Hepatic stellate cell (primary cell): ENCODE results near the gene C12orf60.
"Not testable (repeated sequence)": the region's sequence is repeated elsewhere in the genome, so short reads cannot be mapped to it uniquely, and the experiment has no call there.

ENCODE experiments used
- DNase-seq: peaks from one replicate; pipeline ENCODE4 v3.0.0; 2011; ENCODE audit warnings: low spot score

The C12orf60 gene, protein sequence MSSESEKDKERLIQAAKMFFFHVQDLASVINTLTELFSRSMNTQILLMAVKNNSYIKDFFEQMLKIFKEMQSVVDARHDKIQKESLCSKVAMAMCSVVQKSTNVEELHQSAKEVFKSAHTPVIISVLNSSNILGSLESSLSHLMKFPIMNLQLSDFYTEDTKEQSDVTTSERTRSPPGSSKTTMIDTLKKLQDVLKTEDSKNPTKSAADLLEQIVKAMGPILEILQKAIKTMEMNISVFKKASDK

DNA sequence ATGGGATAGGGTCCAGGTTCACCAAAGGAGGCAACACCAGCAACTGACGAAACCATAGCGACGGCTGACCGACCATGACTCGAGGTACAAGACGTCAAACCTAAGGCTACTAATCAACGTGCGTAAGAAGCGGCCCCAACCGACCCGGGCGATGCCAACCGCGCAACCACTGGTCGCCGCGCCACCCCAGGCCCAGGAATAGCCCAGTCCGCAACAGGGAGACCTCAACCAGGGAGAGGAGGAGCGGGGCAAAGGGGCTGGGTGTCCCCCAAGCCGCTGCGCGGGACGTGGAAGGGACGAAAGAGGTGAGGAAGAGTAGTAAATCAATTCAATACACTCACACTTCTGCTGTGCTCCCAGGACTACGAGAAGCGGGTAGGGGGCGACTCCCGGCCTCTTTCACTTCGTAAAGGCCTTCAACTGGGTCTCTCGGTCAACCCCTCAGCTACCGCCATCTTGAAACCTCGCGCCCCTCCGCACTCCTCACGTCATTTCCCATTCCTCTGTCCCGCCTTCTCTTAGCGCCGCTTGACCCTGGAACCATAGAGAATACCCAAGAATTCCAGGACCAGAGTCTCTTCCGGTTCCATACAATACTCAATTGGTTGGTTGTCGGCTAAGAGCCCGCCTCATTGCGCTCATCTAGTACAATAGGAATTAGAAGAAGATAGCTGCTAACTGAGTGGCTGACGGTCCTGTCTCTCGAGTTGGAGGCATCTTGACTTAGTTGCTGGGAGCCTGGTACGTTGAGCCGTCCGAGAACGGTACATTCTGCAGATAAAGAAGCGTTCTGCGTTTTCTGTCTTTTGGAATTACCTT lies at the start of gene C12orf60, which contains the start of gene WBP11:
TSS of gene C12orf60 (plus strand) at position 660 of the 819 bp plus-strand sequence. CDS start 19,266 bp downstream, outside the sequence.
TSS of gene WBP11 (minus strand) at position 468 of the 819 bp plus-strand sequence. CDS start 2,095 bp downstream, outside the sequence.
- peak; percentile 92 for DNase-seq

DNA sequence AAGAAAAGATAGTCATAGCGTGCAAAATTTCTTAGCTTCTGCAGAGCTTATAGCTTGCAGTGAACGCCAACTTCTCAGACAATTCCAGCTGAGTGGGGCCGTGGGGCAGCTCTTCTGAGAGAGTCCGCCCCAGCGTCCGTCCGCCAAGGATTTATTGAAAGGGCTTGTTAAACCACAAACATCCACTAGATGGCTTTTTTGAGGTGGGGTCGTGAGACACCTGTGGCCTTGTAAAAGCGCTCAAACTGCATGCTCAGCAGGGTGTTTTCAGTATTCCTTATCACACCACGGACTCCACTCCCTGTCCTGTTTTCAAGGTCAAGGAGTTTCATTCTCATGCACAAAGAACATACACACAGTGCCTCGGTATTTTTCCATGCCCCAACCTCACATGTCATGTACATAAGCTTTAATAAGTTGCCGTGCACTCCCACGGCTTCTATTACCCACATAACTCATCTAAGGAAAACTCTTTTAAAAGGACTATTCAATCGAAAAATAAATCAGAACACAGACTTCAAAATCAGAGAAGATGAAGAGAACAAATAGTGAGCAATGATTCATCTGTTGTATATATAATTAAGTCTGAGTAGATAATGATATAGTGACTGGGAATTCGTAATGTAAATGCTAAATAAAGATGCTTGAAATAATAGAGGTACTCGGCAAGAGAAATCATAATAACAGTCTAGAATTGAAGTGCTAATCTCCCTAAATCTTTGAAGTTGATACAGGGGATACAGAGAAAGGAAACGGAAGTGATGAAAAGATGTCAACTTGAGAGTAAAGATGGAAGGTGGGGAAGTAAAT lies 46.9 kb upstream of the C12orf60 start:
- DNase-seq, result no peak

DNA sequence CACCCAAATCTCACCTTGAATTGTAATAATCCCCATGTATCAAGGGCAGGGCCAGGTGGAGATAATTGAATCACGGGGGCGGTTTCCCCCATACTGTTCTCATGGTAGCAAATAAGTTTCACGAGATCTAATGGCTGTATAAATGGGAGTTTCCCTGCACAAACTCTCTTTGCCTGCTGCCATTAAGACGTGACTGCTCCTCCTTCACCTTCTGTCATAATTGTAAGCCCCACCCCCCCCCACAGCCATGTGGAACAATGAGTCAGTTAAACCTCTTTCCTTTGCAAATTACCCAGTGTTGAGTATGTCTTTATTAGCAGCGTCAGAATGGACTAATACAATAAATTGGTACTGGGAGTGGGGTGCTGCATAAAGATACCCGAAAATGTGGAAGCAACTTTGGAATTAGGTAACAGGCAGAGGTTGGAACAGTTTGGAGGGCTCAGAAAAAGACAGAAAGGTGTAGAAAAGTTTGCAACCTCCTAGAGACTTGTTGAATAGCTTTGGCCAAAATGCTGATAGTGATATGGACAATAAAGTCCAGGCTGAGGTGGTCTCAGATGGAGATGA lies 43.7 kb upstream of the C12orf60 start:
- not testable (repeated sequence) for DNase-seq

DNA sequence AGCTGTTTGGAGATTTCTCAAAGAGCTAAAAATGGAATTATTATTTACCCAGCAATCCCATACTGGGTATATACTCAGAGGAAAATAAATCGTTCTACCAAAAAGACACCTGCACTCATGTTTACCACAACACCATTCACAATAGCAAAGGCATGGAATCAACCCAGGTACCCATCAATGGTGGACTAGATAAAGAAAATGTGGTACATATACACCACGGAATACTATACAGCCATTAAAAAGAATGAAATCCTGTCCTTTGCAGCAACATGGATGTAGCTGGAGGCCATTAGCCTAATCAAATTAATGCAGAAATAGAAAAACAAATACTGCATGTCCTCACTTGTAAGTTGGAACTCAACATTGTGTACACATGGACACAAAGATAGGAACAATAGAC lies 38.1 kb upstream of the C12orf60 start:
- no peak for DNase-seq

DNA sequence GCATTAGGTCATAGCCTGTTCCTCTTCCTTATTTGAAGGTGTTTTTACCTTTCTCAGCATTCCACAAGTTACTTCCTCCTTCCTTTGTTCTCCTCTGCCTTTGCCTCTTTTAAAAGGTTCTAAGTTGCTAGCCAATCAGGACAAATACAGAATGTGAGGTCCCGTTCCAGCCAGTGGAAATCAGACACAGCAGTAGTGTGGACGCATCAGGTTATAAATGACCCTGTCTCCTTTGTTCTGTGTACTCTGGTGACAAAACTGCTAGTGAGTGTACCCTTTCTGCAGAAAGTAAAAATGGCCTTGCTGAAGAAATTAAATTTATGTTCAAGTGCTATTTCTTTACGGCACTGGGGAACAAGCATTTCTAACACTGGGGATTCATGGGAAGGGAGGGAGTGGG lies 37.5 kb upstream of the C12orf60 start:
- not testable (repeated sequence) for DNase-seq

DNA sequence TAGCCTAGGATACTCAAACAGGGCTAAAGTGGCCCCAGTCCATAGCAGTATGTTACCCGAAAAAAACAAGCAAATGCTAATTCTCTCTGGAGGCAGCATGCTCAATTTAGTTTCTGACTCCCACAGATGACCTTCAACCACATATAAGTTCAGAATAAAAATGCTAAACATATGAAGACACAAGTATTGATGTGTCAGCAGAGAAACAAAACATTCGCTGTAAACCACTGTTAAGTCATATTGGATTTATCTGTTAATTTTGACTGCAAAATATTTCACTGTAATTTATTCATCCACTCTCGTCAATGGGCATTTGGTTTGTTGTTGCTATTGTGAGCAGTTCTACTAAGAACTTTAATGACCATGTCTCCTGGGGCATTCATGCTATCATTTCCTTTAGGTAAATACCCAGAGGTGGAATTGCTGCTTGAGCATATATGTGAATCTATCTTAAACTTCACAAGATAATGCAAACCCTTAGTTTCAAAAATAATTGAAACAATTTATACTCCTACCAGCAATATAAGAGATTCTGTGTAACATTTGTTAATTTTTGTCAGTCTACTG lies 36.7 kb upstream of the C12orf60 start:
- no peak for DNase-seq

DNA sequence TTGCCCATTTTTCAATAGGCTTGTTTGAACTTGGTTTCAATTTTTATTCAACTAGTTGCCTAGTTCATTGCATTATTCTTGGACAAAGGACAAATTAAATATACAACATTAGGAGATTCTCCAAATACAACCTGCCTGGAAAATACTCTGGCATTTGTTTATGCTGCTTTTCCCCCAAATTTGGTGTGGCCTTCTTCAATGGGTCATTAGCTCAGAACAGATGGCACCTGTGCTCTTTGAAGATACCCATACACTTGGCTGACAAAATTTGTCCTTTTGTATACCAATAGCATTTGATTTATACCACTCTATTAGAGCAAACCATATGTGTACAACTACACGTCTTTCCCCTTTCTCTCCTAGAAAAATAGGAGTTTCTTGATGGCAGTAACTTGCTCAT lies 35.9 kb upstream of the C12orf60 start:
- DNase-seq, result no peak

DNA sequence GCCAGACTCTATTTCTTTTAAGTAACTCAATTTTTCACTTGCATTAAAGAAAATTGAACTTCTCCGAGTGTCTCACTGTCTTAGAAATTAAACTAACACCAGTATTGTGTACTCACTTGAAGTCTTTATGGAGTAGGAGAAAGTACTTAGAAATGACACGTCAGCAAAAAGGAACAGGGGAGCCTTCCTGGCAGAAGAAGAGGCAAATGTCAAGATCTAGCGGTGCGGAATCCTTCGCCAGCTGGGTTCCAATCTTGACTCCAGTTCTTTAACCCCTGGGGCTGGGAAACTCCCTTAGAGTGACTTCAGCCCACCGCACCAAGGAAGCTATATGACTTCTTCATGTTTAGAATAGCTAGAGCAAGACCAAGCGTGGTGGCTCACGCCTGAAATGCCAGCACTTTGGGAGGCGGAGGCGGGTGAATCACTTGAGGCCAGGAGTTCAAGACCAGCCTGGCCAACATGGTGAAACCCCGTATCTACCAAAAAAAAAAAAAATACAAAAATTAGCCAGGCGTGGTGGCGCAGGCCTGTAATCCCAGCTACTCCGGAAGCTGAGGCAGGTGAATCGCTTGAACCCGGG lies 34.6 kb upstream of the C12orf60 start:
- DNase-seq, result no peak

DNA sequence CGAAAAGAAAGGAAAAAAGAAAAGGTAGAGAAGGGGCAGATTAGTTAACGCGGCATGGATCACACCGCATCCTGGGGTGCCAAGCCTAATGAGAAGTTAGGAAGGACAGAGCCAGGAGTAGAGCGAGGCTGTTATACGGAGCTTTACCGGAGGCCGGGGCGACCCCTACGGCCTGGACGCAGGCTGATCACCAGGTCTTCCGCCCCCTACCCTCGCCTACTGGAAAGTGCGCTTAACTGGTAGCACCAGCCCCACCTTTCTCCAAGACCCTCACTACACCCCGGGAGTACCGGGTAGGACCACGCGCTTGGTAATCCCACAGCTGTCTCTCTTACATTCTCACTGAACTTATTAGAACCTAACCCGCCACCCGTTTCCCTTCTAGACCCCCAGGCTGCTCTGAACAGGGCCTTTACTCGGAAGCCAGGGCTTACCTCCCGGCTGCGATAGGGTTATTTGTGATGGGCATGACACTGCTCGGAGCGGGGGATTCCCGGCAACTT lies 34.0 kb upstream of the C12orf60 start:
- DNase-seq, result no peak

DNA sequence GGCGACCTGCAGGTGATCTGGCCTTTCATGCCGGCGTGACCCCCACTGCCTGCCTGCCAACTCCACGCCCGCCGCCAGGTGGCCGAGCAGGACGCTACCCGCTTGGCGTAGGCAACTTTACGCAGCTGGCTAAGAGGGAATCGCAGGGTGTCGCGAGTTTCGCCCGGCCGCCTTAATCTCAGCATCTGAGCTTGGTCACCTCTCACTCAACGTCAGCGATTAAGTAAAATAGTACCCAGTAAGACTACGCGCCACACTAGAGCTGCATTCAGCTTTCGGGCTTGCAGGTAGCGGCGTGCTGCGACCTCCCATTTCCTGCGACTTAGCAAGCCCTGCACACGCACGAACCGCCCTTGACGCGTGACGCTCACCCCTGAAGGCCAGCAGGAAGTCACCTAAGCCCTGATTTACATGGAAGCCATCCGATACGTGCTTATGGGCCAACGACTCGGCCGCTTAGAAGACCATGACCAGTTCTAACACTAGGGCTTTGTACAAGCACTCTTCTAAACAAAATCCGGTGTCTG lies 33.4 kb upstream of the C12orf60 start:
- peak; percentile 61 for DNase-seq

DNA sequence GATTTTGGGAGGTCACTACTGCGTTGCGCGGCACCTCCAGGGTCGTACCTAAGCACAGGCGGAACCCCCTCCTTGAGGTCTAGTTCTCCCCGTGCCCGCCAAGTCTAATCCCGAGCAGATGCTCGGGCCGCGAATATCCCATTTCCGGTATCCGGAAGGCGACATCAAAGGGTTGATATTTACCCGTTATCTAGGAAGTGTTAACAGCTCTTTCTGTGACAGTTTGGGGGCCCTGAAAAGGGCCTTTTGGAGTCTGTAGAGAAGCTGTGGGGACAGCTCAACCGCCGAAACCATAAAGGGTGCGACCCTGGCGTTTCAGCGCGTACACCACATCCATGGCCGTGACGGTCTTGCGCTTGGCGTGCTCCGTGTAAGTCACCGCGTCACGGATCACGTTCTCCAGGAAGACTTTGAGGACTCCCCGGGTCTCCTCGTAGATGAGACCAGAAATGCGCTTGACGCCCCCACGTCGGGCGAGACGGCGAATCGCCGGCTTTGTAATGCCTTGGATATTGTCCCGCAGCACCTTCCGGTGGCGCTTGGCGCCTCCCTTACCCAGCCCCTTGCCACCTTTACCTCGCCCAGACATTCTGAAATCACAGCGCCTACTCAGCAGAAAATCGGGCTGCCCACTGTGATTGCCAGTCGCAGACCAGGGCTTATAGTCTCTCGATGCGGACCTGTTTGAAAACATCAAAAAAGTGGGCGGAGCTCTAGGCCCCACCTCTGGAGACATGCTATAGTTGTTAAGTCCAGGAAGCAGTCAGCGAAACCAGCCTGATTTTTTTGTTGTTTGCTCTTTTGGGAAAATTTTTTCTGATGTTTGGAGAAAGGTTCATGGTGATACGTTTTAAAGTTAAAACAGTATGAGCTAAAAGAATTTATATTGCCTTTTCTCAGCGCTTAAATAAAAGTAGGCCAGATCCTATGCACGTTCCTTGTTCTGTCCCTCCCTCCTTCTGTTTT lies 32.7 kb upstream of the C12orf60 start:
- peak; percentile 84 for DNase-seq

DNA sequence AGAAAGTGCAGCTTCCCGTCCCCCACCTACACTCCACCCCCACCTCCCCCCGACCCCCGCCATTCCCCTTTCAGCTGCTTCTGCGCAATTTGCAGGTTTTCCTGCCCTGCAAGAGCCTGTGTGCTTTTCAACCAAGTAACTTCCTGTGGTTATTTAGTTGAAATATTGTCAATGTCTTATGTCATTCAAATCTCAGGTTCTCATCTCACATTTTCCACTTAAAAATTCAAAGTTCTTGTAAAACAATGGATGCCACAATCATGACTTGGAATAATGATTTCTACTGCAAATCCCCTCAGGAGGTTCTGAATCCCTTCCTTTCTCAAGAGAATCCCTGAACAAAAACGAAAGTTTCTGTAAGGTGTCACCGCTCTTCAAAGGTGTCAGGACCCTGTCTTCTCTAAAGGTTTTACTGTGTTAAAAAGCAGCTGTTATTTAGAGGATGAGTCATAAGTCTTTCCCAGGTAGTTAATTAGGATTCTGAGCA lies 31.8 kb upstream of the C12orf60 start:
- no peak for DNase-seq

DNA sequence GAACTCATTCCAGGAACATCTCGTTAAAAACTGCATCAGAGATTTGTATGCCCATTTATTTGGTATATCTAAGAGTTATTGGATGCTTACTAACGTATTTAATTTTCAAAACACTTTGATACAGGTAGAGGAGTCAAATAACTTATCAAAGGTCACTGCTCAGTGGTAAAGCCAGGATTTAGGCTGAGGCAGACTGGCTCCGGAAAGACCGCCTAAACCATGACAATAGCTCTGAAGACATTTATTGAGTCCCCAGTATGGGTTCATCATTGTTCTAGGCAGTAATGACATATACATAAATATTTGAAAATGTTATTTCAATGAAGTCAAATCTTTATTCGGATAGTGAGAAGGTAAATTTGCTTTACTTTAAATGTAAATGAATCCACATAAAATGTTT lies 30.5 kb upstream of the C12orf60 start:
- no peak for DNase-seq

DNA sequence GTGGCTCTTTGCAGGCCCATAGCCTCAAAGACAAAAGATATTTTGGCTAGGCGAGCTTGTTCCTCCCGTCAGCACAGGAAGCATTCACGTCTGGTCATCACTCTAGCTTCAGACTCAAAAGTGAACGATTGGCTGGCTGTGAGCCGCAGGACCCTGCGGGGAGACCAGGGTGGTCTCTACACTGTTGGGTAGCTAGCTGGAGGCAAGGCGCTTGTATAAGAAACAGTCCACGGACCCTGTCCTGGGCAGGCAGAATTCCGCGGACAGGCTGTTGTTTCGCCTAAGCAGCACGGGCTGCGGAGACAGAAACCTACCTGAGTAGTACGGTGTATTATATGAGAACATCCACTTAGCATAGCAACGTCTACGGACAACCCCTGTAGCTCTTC lies 29.8 kb upstream of the C12orf60 start:
- no peak for DNase-seq

DNA sequence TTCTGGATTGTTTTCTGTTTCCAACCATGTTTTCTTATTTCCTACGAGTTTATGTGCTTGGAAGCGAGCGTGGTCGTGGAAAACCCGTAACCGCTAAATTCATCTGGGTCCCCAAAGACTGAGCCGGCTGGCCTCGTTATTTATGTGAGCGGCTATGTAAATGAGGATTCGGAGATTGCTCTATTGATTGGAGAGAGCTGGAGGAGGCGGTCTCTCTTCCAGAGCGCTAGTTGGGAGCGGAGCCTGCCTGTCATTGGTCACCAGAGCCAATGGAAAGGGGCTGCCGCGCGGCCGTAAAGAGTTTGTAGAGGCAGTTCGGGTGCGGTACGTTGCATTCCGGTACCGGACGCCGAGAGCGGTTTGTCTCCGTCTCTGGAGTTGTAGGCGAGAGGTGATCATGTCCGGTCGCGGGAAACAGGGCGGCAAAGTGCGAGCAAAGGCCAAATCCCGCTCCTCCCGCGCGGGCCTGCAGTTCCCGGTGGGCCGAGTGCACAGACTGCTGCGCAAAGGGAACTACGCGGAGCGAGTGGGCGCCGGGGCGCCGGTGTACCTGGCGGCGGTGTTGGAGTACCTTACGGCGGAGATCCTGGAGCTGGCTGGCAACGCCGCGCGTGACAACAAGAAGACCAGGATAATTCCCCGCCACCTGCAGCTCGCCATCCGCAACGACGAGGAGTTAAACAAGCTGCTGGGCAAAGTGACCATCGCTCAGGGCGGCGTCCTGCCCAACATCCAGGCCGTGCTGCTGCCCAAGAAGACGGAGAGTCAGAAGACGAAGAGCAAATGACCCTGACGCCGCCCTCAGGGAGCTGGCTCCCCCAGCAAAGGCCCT lies 29.2 kb upstream of the C12orf60 start:
- peak; percentile 97 for DNase-seq

DNA sequence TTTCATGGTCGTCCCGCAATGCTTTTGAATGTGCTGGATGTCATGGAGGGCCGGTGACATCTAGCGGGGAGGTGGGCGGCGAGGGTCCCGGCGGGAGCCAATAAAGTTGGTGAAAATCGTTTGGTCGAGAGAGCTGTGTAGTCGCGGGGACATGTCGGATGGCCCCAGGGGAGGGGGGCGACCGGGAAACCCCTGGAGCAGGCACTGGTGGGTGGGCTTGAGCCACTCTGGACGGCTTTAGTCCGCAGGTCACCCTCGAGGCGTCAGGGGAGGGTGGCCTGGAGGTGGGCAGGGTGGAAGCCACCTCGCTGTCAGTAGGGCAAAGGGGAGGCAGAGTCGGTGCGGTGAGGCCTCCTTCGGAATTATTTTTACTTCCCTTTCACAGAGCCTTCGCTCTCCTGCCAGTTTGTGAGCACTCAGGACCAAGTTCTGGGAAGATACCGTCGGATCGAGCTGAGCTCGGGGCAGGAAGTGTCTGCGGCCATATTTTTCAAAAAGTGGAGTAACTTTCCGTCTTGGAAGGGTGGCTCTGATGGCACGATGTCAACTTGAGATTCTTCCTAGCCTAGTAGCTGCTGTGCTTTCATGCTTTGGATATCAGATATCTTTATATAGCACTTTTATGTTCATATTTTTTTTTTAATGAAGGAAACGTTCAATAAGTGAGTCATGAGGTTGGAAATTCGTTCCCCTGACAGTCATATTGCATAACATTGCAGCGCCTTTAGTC lies 28.4 kb upstream of the C12orf60 start:
- DNase-seq, result peak; percentile 42

DNA sequence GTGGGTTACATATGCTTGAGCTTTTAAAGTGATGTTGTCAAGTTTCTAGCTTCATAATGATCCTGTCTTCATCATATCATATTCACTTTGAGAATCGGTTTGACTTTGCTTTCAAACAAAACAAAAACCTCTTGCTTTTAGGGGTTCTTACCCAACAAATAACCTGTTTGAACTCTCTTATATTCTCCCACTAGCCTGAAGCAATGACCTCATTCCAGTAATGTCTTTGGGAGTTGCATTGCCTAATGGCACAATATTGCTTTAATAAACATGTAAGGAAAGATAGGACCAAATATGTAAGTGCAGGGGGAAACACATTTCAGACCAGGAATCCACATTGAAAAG lies 27.9 kb upstream of the C12orf60 start:
- DNase-seq, result peak; percentile 47
